LNCaP clone FGC (cell line): ENCODE results near the gene PCGF1.

ENCODE experiments used
- DNase-seq: peaks from one replicate; pipeline ENCODE4 v3.0.0-alpha.2; 2011; ENCODE audit warnings: low read depth
- H3K4me3 ChIP-seq: 2 replicates; pipeline ENCODE4 v1.5.1; 2011; ENCODE audit warnings: mild to moderate bottlenecking, low read depth, low read length, control low read depth
- TF ChIP-seq, protein P1 (sequence below): IDR thresholded peaks from 2 replicates; pipeline ENCODE4 v1.5.1; 2012; ENCODE audit warnings: mild to moderate bottlenecking; ENCODE audit not compliant: control insufficient read depth, insufficient read depth; ENCODE audit errors: extremely low read depth

The PCGF1 gene

DNA sequence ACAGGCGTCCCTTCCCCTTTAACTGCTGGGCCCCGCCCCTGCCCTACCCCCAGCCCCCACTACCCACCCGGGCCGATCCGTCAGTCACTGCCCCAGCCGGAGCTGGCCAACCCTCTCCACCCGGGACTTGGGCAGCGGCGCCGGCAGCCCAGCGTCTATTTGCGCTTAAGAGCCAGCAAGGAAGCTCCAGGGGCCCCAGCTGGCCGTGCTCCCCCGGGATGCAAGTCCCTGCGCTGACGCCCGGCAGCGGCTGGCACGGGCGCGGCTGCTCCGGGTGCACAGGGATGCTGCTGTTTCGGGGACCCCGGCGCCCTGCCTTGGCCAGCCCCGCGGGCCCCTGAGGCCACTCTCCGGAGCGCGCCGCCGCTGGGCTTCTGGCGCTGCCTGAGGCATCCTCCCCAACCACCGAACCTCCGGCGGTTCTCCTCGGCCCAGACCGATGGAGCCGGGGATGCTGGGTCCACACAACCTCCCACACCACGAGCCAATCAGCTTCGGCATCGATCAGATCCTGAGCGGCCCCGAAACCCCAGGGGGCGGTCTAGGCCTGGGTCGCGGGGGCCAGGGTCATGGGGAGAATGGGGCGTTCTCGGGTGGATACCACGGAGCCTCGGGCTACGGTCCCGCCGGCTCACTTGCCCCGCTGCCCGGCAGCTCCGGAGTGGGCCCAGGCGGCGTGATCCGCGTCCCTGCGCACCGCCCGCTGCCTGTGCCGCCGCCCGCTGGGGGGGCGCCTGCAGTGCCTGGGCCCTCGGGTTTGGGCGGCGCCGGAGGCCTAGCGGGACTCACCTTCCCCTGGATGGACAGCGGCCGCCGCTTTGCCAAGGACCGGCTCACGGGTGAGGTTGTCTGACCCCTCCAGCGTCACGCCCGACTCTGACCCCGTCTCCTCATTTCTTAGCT is 7.1 kb upstream of the PCGF1 start, which contains the start of gene TLX2:
Gene TLX2, plus strand, starts transcription at position 83 of the 903 bp plus-strand sequence. Its CDS starts 357 bp downstream, at position 440.
- no peak for DNase-seq
- H3K4me3 ChIP-seq = no peak within 1 kb of the TSS
- TF ChIP-seq, protein P1, sequence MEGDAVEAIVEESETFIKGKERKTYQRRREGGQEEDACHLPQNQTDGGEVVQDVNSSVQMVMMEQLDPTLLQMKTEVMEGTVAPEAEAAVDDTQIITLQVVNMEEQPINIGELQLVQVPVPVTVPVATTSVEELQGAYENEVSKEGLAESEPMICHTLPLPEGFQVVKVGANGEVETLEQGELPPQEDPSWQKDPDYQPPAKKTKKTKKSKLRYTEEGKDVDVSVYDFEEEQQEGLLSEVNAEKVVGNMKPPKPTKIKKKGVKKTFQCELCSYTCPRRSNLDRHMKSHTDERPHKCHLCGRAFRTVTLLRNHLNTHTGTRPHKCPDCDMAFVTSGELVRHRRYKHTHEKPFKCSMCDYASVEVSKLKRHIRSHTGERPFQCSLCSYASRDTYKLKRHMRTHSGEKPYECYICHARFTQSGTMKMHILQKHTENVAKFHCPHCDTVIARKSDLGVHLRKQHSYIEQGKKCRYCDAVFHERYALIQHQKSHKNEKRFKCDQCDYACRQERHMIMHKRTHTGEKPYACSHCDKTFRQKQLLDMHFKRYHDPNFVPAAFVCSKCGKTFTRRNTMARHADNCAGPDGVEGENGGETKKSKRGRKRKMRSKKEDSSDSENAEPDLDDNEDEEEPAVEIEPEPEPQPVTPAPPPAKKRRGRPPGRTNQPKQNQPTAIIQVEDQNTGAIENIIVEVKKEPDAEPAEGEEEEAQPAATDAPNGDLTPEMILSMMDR = no peak

DNA sequence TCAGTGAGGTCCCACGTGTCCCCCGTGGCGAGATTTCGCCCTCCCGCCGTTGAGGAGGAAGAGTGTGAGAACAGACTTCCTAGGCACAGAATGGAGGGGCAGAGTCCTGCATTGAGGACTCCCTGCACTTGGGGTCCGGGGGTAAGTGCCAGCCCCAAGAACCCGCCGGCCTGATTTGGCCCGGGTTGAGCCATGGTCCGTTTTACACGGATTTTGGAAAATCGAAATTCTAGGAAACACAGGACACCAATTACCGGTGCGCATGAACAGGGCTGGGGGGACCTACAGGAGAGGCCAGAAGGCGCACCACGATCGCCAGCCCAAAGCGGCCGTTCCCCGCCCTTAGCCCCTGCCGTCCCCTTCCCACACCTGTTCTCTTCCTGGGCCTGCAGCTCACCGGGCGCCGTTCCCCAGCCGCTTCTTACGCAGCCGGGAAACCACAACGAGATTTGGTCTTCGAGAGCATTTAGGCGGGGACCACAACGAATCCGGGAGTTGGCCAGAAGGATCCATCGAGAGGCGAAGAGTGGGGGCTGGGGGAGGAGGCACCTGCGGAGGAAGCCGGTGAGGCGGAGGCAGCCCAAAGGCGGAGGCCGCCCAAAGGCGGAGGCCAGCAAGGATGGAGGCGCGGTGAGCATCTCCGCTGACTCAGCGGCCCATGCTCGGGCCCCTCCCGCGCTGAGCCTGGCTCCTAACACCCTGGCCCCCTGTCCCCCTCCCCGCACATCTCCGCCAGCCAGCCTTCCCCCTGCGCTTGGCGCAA is 6.3 kb upstream of the PCGF1 start:
- H3K4me3 ChIP-seq = no peak overlapping the region
- DNase-seq = no peak
- TF ChIP-seq, protein P1 = no peak

DNA sequence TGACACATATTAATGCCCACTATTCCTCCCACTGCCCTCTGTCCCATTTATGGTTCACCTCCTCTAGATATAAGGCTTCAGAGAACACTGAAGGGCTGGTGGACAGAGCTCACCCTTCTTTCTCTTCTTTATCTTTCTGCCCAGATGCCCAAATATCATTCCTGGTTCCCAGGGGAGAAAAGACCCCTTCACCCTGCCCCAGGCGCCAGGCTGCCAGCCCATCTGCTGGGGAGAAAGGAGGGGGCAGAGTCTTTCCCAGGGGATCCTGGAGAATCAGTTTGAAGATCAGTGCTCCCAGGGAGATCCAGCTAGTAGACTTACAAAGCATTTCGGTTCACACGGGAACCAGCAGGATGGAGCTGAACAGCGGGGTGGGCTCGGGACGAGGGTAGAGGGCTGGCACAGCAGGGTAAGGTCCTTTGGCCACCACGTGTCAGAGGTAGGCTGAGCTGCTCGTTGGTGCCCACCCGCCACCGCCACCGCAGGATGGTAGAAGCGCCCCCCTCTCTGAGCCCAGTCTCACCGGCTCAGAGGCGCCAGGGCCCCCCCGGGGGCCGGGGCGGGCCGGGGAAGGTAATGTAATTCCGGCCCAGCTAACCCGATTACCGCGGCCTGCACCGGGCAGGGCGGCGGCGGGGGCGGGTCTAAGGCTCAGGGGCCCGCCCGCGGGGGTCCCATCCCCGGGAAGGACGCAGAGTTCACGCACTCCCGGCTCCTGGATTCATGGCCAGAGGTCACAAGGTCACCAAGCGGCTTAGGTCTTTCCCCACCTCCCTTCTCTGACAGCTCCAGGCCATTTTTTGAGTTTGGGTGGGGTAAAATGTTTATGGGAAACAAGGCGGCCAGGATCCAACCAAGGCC is 5.5 kb upstream of the PCGF1 start:
- DNase-seq = no peak
- H3K4me3 ChIP-seq = no peak overlapping the region
- TF ChIP-seq, protein P1 = no peak

DNA sequence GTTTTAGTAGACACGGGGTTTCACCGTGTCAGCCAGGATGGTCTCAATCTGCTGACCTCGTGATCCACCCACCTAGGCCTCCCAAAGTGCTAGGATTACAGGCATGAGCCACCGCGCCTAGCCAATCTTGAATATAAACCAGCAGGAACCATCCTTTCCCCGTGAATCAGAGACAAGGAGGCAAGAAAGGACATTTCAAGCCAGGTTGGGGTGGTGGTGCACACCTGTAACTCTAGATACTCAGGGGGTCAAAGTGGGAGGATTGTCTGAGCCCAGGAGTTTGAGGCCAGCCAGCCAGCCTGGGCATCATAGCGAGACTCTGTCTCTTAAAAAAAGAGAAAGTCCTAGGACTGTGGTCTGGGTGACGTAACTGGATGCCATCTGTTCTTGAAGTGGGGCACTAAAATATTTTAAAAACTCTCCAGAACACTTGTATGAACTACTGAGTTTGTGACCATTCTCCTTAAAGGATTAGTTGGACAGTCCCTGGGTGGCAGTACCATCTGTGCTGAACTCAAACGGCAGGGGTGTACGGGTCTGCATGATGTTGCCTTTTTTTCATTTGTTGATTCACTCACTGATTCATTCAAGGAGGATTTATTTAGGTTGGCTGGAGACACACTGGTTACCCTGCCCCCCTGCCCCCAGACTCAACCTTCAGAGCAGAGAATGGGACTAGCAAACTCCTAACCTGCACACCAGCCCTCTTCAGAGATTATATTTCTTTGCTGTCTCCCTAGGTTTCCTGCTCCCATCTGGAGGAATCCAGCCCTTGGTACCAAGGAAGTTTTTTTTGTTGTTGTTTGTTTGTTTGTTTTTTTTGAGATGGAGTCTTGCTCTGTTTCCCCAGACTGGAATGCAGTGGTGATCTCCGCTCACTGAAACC is 3.9 kb upstream of the PCGF1 start:
- H3K4me3 ChIP-seq = no peak overlapping the region
- TF ChIP-seq, protein P1 = no peak
- no peak for DNase-seq

DNA sequence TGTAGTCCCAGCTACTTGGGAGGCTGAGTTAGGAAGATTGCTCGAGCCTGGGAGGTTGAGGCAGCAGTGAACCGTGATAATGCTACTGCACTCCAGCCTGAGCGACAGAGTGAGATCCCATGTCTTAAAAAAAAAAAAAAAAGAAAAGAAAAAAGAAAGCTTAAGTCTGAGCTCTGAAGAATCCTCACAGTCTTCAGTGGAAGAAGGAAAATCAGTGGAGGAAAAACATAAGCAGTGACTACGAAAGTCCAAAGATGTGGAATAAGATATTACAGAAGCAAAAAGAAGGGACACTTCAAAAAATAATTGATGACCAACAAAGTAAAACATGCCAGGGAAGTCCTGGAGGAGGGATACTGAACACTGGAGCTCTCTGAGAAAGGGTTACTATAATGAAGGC is 2.8 kb upstream of the PCGF1 start:
- TF ChIP-seq, protein P1 = no peak
- H3K4me3 ChIP-seq = no peak overlapping the region
- DNase-seq = no peak
